Measurements from ENCODE around the gene RAB35. TPM values are rescaled to one million over a fixed set of nuclear protein-coding genes. Genes with fewer than 3 reads are reported as not detected.

RAB35 gene
- total and polyA plus RNA-seq, 9 of the 15 experiments (the other 6 are each of a cell fraction or from before 2014, with no cell fraction given) = 0.65 to 76.3 (median 38.9) TPM

Small RNA genes lying within 50 kb of the gene (microRNA-seq; reads per million reads assigned to microRNA genes)
- 0.27 reads per million for gene MIR4498 (ENCODE audit: borderline microRNAs expressed)

Small RNA genes lying within 50 kb of the gene (small RNA-seq; reads per million reads assigned to genes)
- not detected for gene AC004812.1
- 0.22 reads per million for gene MIR4498

Other genes with a start within 250 kb of the RAB35 start
Only the 7 nearest of the 9 such genes appear.
- gene BICDL1, start 127.5 kb downstream of the RAB35 start, total RNA-seq (2014; rRNA removed) = 0.64 and 0.86 TPM in 2 replicates
- 0.22 and 0.40 TPM in 2 replicates for gene BICDL1, start 127.5 kb downstream of the RAB35 start, total RNA-seq (2014; rRNA removed; fragmentation: Illumina TruSeq; extraction: Trizol)
- 0.57 and 0.58 TPM in 2 replicates for gene BICDL1, start 127.5 kb downstream of the RAB35 start, total RNA-seq (2015; rRNA removed; fragmentation: Illumina TruSeq; extraction: Trizol)
- 0.95 and 1.3 TPM in 2 replicates for gene BICDL1, start 127.5 kb downstream of the RAB35 start, total RNA-seq (2021)
- 1.4 and 1.7 TPM in 2 replicates for gene BICDL1, start 127.5 kb downstream of the RAB35 start, polyA plus RNA-seq (2011; rRNA removed)
- 0.53 and 0.56 TPM in 2 replicates for gene BICDL1, start 127.5 kb downstream of the RAB35 start, polyA plus RNA-seq (2014; fragmentation: Illumina TruSeq; extraction: Trizol)
- gene BICDL1, start 127.5 kb downstream of the RAB35 start, polyA plus RNA-seq (2014; fragmentation: Nextera tagmentation; extraction: Ambion mirVana) = under 1 TPM; 0.06 to 0.07 TPM
- gene BICDL1, start 127.5 kb downstream of the RAB35 start, polyA plus RNA-seq (2014; rRNA removed) = 0.76 and 2.0 TPM in 2 replicates
- 96.4 and 124 TPM in 2 replicates for gene GCN1, start 78.0 kb upstream of the RAB35 start, total RNA-seq (2014; rRNA removed)
- 48.2 and 49.7 TPM in 2 replicates for gene GCN1, start 78.0 kb upstream of the RAB35 start, total RNA-seq (2014; rRNA removed; fragmentation: Illumina TruSeq; extraction: Trizol)
- gene GCN1, start 78.0 kb upstream of the RAB35 start, total RNA-seq (2015; rRNA removed; fragmentation: Illumina TruSeq; extraction: Trizol) = 51.5 and 54.4 TPM in 2 replicates
- gene GCN1, start 78.0 kb upstream of the RAB35 start, total RNA-seq (2021) = 172 and 190 TPM in 2 replicates
- 51.7 and 78.4 TPM in 2 replicates for gene GCN1, start 78.0 kb upstream of the RAB35 start, polyA plus RNA-seq (2011; rRNA removed)
- gene GCN1, start 78.0 kb upstream of the RAB35 start, polyA plus RNA-seq (2014; fragmentation: Illumina TruSeq; extraction: Trizol) = 81.4 and 108 TPM in 2 replicates
- 10 to 100 TPM; 11.9 to 18.2 TPM for gene GCN1, start 78.0 kb upstream of the RAB35 start, polyA plus RNA-seq (2014; fragmentation: Nextera tagmentation; extraction: Ambion mirVana)
- 78.4 and 94.0 TPM in 2 replicates for gene GCN1, start 78.0 kb upstream of the RAB35 start, polyA plus RNA-seq (2014; rRNA removed)
- 4,900 and 6,436 TPM in 2 replicates for gene RPLP0, start 84.4 kb upstream of the RAB35 start, total RNA-seq (2014; rRNA removed)
- gene RPLP0, start 84.4 kb upstream of the RAB35 start, total RNA-seq (2014; rRNA removed; fragmentation: Illumina TruSeq; extraction: Trizol) = 3,191 and 3,833 TPM in 2 replicates
- gene RPLP0, start 84.4 kb upstream of the RAB35 start, total RNA-seq (2015; rRNA removed; fragmentation: Illumina TruSeq; extraction: Trizol) = 3,802 and 3,820 TPM in 2 replicates
- gene RPLP0, start 84.4 kb upstream of the RAB35 start, total RNA-seq (2021) = 3,845 and 4,075 TPM in 2 replicates
- gene RPLP0, start 84.4 kb upstream of the RAB35 start, polyA plus RNA-seq (2011; rRNA removed) = 7,931 and 10,886 TPM in 2 replicates
- gene RPLP0, start 84.4 kb upstream of the RAB35 start, polyA plus RNA-seq (2014; fragmentation: Illumina TruSeq; extraction: Trizol) = 5,372 and 5,510 TPM in 2 replicates
- 1,000 to 10,000 TPM; 6,875 to 7,674 TPM for gene RPLP0, start 84.4 kb upstream of the RAB35 start, polyA plus RNA-seq (2014; fragmentation: Nextera tagmentation; extraction: Ambion mirVana)
- 6,483 and 6,682 TPM in 2 replicates for gene RPLP0, start 84.4 kb upstream of the RAB35 start, polyA plus RNA-seq (2014; rRNA removed)
- gene PXN, start 149.0 kb upstream of the RAB35 start, total RNA-seq (2014; rRNA removed) = 18.6 and 22.7 TPM in 2 replicates
- 13.1 and 16.4 TPM in 2 replicates for gene PXN, start 149.0 kb upstream of the RAB35 start, total RNA-seq (2014; rRNA removed; fragmentation: Illumina TruSeq; extraction: Trizol)
- gene PXN, start 149.0 kb upstream of the RAB35 start, total RNA-seq (2015; rRNA removed; fragmentation: Illumina TruSeq; extraction: Trizol) = 13.5 and 14.2 TPM in 2 replicates
- gene PXN, start 149.0 kb upstream of the RAB35 start, total RNA-seq (2021) = 66.6 and 74.1 TPM in 2 replicates
- gene PXN, start 149.0 kb upstream of the RAB35 start, polyA plus RNA-seq (2011; rRNA removed) = 28.6 and 44.1 TPM in 2 replicates
- gene PXN, start 149.0 kb upstream of the RAB35 start, polyA plus RNA-seq (2014; fragmentation: Illumina TruSeq; extraction: Trizol) = 64.7 and 71.8 TPM in 2 replicates
- 1 to 10 TPM; 4.0 to 4.8 TPM for gene PXN, start 149.0 kb upstream of the RAB35 start, polyA plus RNA-seq (2014; fragmentation: Nextera tagmentation; extraction: Ambion mirVana)
- gene PXN, start 149.0 kb upstream of the RAB35 start, polyA plus RNA-seq (2014; rRNA removed) = 40.7 and 42.2 TPM in 2 replicates
- gene RNU4-2, start 175.2 kb upstream of the RAB35 start, total RNA-seq (2014; rRNA removed) = under 0.01 TPM in 2 replicates
- gene RNU4-2, start 175.2 kb upstream of the RAB35 start, total RNA-seq (2014; rRNA removed; fragmentation: Illumina TruSeq; extraction: Trizol) = 25,223 and 25,496 TPM in 2 replicates
- 12,048 and 12,298 TPM in 2 replicates for gene RNU4-2, start 175.2 kb upstream of the RAB35 start, total RNA-seq (2015; rRNA removed; fragmentation: Illumina TruSeq; extraction: Trizol)
- 3,537 and 4,682 TPM in 2 replicates for gene RNU4-2, start 175.2 kb upstream of the RAB35 start, total RNA-seq (2021)
- under 0.01 TPM in 1 of 2 replicates, not detected in the other for gene RNU4-2, start 175.2 kb upstream of the RAB35 start, polyA plus RNA-seq (2011; rRNA removed)
- not detected in 2 replicates for gene RNU4-2, start 175.2 kb upstream of the RAB35 start, polyA plus RNA-seq (2014; fragmentation: Illumina TruSeq; extraction: Trizol)
- gene RNU4-2, start 175.2 kb upstream of the RAB35 start, polyA plus RNA-seq (2014; fragmentation: Nextera tagmentation; extraction: Ambion mirVana) = not detected
- not detected in 2 replicates for gene RNU4-2, start 175.2 kb upstream of the RAB35 start, polyA plus RNA-seq (2014; rRNA removed)
- gene RNU4-1, start 176.5 kb upstream of the RAB35 start, total RNA-seq (2014; rRNA removed) = under 0.01 TPM in 2 replicates
- 19,719 and 20,874 TPM in 2 replicates for gene RNU4-1, start 176.5 kb upstream of the RAB35 start, total RNA-seq (2014; rRNA removed; fragmentation: Illumina TruSeq; extraction: Trizol)
- 10,612 and 10,827 TPM in 2 replicates for gene RNU4-1, start 176.5 kb upstream of the RAB35 start, total RNA-seq (2015; rRNA removed; fragmentation: Illumina TruSeq; extraction: Trizol)
- gene RNU4-1, start 176.5 kb upstream of the RAB35 start, total RNA-seq (2021) = 3,001 and 3,563 TPM in 2 replicates
- under 0.01 TPM in 2 replicates for gene RNU4-1, start 176.5 kb upstream of the RAB35 start, polyA plus RNA-seq (2011; rRNA removed)
- gene RNU4-1, start 176.5 kb upstream of the RAB35 start, polyA plus RNA-seq (2014; fragmentation: Illumina TruSeq; extraction: Trizol) = not detected in 2 replicates
- not detected for gene RNU4-1, start 176.5 kb upstream of the RAB35 start, polyA plus RNA-seq (2014; fragmentation: Nextera tagmentation; extraction: Ambion mirVana)
- gene RNU4-1, start 176.5 kb upstream of the RAB35 start, polyA plus RNA-seq (2014; rRNA removed) = not detected in 2 replicates
- 0.86 and 3.1 TPM in 2 replicates for gene SIRT4, start 185.6 kb upstream of the RAB35 start, total RNA-seq (2014; rRNA removed)
- gene SIRT4, start 185.6 kb upstream of the RAB35 start, total RNA-seq (2014; rRNA removed; fragmentation: Illumina TruSeq; extraction: Trizol) = 2.3 TPM in 2 replicates
- gene SIRT4, start 185.6 kb upstream of the RAB35 start, total RNA-seq (2015; rRNA removed; fragmentation: Illumina TruSeq; extraction: Trizol) = 1.5 and 1.6 TPM in 2 replicates
- gene SIRT4, start 185.6 kb upstream of the RAB35 start, total RNA-seq (2021) = 2.5 and 3.1 TPM in 2 replicates
- 2.4 and 3.2 TPM in 2 replicates for gene SIRT4, start 185.6 kb upstream of the RAB35 start, polyA plus RNA-seq (2011; rRNA removed)
- 2.7 and 2.8 TPM in 2 replicates for gene SIRT4, start 185.6 kb upstream of the RAB35 start, polyA plus RNA-seq (2014; fragmentation: Illumina TruSeq; extraction: Trizol)
- gene SIRT4, start 185.6 kb upstream of the RAB35 start, polyA plus RNA-seq (2014; fragmentation: Nextera tagmentation; extraction: Ambion mirVana) = 1 to 10 TPM; 5.1 to 5.2 TPM
- 1.8 and 3.2 TPM in 2 replicates for gene SIRT4, start 185.6 kb upstream of the RAB35 start, polyA plus RNA-seq (2014; rRNA removed)